ENCODE measurements around the gene CHTF18. TPM values are rescaled to one million over a fixed set of nuclear protein-coding genes. Genes with fewer than 3 reads are reported as not detected.
A peak's percentile ranks its signal among the peaks of the same experiment; 100 is the strongest.

Gene CHTF18
- polyA plus RNA-seq, 1 donor (not counting 4 experiments of a cell fraction or from before 2014, with no cell fraction given), result 5.7 TPM

DNA sequence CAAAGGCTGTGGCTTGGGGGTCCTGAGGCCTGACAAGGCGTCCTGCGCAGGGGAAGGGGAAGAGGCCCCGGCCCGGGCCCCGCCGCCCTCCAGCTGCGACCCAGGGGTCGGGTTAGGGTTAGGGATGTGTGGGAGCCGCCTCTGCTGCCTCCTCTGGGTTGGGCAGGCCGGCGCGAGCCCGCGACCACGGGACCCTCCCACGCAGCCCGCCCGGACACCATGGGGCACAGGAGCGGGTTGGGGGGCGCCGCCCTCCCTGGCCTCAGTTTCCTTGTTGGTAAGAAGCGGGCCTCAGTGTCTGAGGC, 48.0 kb upstream of the CHTF18 start:
- no peak for FAIRE-seq
- no peak for DNase-seq (ENCODE audit: low read depth, low spot score)
- Histone ChIP-seq H3K4me3 (ENCODE audit: control insufficient read depth in 2 of 3, extremely low read depth in 1 of 3, insufficient read depth in 2 of 3, low read depth in 1 of 3, low read length in 3 of 3) (peak overlapping the region; percentile 76 to 91 (median 88)), H3K79me2 (ENCODE audit: control insufficient read depth, insufficient read depth, low read length) (peaks cover 12% of the 10 kb centered on the region), H3K36me3 (ENCODE audit: control insufficient read depth in 2 of 2, extremely low read depth in 1 of 2, insufficient read depth in 2 of 2, low read length in 2 of 2) (peaks cover 16 to 17% of the 10 kb centered on the region in 2 experiments), H3K27ac (ENCODE audit: control insufficient read depth, insufficient read depth, low read length) (peak overlapping the region; percentile 63), H2AFZ (ENCODE audit: control insufficient read depth, low read length) (peak overlapping the region; percentile 40), H3K4me2 (ENCODE audit: control insufficient read depth, extremely low read depth, insufficient read depth, low read depth, low read length) (peak overlapping the region; percentile 76), H3K9me1 (ENCODE audit: control insufficient read depth, extremely low read depth, insufficient read depth, low read length) (no peaks in the 10 kb centered on the region), H3K9ac (ENCODE audit: control insufficient read depth, extremely low read depth, insufficient read depth, low read length) (peak overlapping the region; percentile 83), H3K9me3 (ENCODE audit: control insufficient read depth, low read depth, low read length) (no peaks in the 10 kb centered on the region), H3K27me3 (ENCODE audit: control insufficient read depth, extremely low read depth, insufficient read depth, low read length) (no peaks in the 10 kb centered on the region), H3K4me1 (ENCODE audit: control insufficient read depth, extremely low read depth, insufficient read depth, low read length) (peaks cover 17% of the 10 kb centered on the region), H4K20me1 (ENCODE audit: control insufficient read depth, extremely low read depth, insufficient read depth, low read length) (no peaks in the 10 kb centered on the region)
- dilution Hi-C loops (cut with MboI; ENCODE audit: extremely low pct_ligation_motif_present, low sequenced_read_pairs), result no loop called here
- no peak for TF ChIP-seq EZH2 (IDR thresholded peaks at IDR 0.05; ENCODE audit: low read length)
- TF ChIP-seq, protein P1, sequence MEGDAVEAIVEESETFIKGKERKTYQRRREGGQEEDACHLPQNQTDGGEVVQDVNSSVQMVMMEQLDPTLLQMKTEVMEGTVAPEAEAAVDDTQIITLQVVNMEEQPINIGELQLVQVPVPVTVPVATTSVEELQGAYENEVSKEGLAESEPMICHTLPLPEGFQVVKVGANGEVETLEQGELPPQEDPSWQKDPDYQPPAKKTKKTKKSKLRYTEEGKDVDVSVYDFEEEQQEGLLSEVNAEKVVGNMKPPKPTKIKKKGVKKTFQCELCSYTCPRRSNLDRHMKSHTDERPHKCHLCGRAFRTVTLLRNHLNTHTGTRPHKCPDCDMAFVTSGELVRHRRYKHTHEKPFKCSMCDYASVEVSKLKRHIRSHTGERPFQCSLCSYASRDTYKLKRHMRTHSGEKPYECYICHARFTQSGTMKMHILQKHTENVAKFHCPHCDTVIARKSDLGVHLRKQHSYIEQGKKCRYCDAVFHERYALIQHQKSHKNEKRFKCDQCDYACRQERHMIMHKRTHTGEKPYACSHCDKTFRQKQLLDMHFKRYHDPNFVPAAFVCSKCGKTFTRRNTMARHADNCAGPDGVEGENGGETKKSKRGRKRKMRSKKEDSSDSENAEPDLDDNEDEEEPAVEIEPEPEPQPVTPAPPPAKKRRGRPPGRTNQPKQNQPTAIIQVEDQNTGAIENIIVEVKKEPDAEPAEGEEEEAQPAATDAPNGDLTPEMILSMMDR (optimal IDR thresholded peaks at IDR 0.05 in 1 of 3, IDR thresholded peaks at IDR 0.05 in 1 of 3, conservative IDR thresholded peaks at IDR 0.05 in 1 of 3; ENCODE audit: extremely low read depth in 1 of 3, insufficient read depth in 2 of 3, low read length in 3 of 3), result no peak

DNA sequence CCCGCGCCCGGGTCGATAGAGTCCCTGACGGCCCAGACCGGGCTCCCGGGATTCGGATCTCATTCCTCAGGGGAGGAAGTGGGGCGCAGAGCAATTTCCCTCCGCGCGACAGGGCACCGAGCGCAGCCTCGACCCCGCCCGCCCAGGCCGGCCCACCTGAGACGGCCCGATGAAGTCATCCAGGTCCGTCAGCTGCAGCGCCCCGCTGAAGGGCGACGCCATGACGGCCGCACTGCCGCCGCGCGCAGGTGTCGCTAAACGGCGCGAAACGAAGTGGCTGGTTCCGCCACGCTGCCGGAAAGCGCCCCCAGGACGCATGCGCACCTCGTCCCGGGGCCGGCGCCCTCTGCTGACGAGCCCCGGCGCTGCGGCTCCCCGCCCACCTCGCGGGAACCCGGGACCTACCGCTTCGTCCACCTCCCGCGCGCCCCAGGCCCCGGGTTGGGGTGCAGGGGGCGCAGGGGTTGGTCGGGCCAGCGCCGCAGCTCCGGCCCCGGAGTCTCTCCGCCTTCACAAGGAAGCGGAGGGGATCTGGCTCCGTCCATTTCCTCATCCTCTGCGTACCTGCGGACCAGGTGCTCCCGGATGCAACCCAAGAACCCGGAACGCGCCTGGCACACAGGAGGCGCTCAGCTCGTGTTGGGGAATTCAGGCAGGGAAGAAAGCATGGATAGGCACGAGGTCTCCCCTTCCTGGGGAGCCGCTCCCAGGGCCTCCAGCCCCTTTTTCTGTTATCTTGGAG, 47.5 kb upstream of the CHTF18 start, which contains the start of gene CIAO3:
TSS of gene CIAO3 (minus strand) at position 234 of the 742 bp plus-strand sequence. CDS start at position 222, 12 bp downstream.
- H3K9ac ChIP-seq (ENCODE audit: control insufficient read depth, extremely low read depth, insufficient read depth, low read length), result peak within 1 kb of the TSS; percentile 83
- no peaks in the 10 kb centered on the region for H4K20me1 ChIP-seq (ENCODE audit: control insufficient read depth, extremely low read depth, insufficient read depth, low read length)
- DNase-seq (ENCODE audit: low read depth, low spot score) (no peak), FAIRE-seq (no peak)
- no peak for TF ChIP-seq EZH2 (IDR thresholded peaks at IDR 0.05; ENCODE audit: low read length)
- TF ChIP-seq, protein P1 (optimal IDR thresholded peaks at IDR 0.05 in 1 of 3, IDR thresholded peaks at IDR 0.05 in 1 of 3, conservative IDR thresholded peaks at IDR 0.05 in 1 of 3; ENCODE audit: extremely low read depth in 1 of 3, insufficient read depth in 2 of 3, low read length in 3 of 3), result peak; percentile 60 to 92 (median 82)
- H3K9me3 ChIP-seq (ENCODE audit: control insufficient read depth, low read depth, low read length), result no peaks in the 10 kb centered on the region
- peak within 1 kb of the TSS; percentile 89 for H3K4me2 ChIP-seq (ENCODE audit: control insufficient read depth, extremely low read depth, insufficient read depth, low read depth, low read length)
- H3K4me3 ChIP-seq (ENCODE audit: control insufficient read depth in 2 of 3, extremely low read depth in 1 of 3, insufficient read depth in 2 of 3, low read depth in 1 of 3, low read length in 3 of 3), result peak within 1 kb of the TSS; percentile 76 to 91 (median 88)
- H3K27me3 ChIP-seq (ENCODE audit: control insufficient read depth, extremely low read depth, insufficient read depth, low read length), result no peaks in the 10 kb centered on the region
- H2AFZ ChIP-seq (ENCODE audit: control insufficient read depth, low read length), result peak within 1 kb of the TSS; percentile 86
- H3K36me3 ChIP-seq (ENCODE audit: control insufficient read depth in 2 of 2, extremely low read depth in 1 of 2, insufficient read depth in 2 of 2, low read length in 2 of 2), result peaks cover 11 to 14% of the 10 kb centered on the region in 2 experiments
- peaks cover 17% of the 10 kb centered on the region for H3K4me1 ChIP-seq (ENCODE audit: control insufficient read depth, extremely low read depth, insufficient read depth, low read length)
- peaks cover 12% of the 10 kb centered on the region for H3K79me2 ChIP-seq (ENCODE audit: control insufficient read depth, insufficient read depth, low read length)
- dilution Hi-C loops (cut with MboI; ENCODE audit: extremely low pct_ligation_motif_present, low sequenced_read_pairs), result no loop called here
- H3K27ac ChIP-seq (ENCODE audit: control insufficient read depth, insufficient read depth, low read length), result peak within 1 kb of the TSS; percentile 63
- no peaks in the 10 kb centered on the region for H3K9me1 ChIP-seq (ENCODE audit: control insufficient read depth, extremely low read depth, insufficient read depth, low read length)

Measured in keratinocyte (primary cell).